ENCODE results near the gene TUBGCP3.

TUBGCP3 gene

DNA sequence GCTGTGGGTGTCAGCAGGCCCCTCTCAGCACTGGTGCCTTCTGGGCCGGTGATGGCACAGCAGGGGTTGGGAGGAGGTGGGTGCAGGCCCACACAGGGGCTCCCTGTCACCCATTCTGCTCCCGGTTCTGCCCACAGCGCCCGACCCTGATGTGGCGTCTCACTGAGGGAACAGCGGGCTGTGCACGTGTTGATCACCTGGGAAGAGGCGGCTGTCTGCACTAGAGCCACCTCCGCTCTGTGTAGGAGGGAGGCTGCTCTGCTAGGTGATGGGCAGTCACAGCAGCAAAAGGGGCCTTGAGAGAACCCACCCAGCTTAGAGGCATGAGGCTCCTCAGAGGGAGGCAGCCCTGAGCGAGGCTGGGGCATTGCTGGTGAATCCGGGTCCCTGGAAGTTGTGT, 39.2 kb upstream of the TUBGCP3 start:
- DNase-seq (ENCODE audit: low spot score), result no peak
- no peak for TF ChIP-seq CTCF (IDR thresholded peaks at IDR 0.05; ENCODE audit: extremely low read depth, missing control alignments)

- no peak for TF ChIP-seq CTCF (IDR thresholded peaks at IDR 0.05; ENCODE audit: extremely low read depth, missing control alignments)
- no peak for DNase-seq (ENCODE audit: low spot score)
Measured at GRCh38 chr13:112626761-112627160, 38.8 kb upstream of the TUBGCP3 start.

DNA sequence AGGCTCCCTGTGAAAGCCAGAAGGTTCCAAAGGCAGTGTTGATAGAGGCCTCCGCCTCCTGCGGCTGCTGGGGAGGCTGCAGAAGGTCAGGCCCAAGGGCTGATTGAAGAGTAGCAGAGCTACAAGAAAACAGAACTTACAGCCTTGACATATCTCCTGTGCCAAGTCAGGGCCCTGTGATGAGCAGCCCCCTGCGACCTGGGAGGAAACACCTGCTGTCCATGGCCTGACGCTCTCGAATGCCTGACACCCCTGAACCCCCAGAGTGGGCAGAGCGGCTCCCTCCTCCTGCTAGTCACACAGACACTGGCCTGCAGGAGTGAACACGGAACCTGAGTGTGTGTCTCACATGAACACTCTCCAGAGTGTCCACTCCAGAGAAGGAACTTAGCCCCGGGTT, 38.2 kb upstream of the TUBGCP3 start:
- DNase-seq (ENCODE audit: low spot score), result no peak
- TF ChIP-seq CTCF (IDR thresholded peaks at IDR 0.05; ENCODE audit: extremely low read depth, missing control alignments), result no peak

- no peak for DNase-seq (ENCODE audit: low spot score)
- no peak for TF ChIP-seq CTCF (IDR thresholded peaks at IDR 0.05; ENCODE audit: extremely low read depth, missing control alignments)
Measured at GRCh38 chr13:112625698-112626097, 37.7 kb upstream of the TUBGCP3 start.

DNA sequence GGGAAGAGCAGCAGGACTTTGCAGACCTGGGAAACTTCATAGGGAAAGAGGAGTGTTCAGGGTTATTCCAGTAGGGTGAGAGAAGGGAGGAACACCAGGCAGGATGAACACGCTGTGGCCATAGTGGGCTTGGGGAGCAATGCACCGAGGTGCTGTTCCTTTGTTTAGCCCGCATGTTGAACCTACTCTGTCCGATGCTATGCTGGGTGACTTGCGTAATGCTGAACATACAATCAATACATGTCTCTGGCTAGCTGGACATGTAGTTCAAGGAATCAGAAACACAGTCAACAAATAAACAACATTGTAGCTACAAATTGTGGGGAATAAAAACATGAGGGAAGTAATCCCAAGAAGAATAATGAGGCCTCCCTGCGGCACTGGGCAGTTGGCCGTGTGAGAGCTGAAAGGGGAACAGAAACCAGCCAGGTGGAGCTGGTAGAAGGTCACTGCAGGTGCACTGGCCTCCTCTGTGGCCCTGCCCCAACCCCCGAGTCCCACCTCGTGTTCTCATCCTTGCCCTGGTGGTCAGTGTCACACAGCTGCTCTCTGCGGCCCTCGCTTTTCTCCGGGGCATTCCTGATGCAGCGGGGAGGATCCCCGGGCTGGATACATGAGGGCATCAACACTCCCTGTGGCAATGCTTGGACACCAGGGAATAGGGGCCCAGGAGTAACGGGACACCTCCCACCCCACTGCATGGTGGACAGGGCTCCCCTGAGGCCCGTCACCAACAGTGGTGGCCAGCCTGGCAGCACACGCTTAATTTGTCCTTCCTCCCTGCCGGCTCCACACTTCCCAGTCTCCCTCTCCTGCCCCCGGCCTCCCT, 36.9 kb upstream of the TUBGCP3 start:
- no peak for TF ChIP-seq CTCF (IDR thresholded peaks at IDR 0.05; ENCODE audit: extremely low read depth, missing control alignments)
- no peak for DNase-seq (ENCODE audit: low spot score)

- no peak for DNase-seq (ENCODE audit: low spot score)
- no peak for TF ChIP-seq CTCF (IDR thresholded peaks at IDR 0.05; ENCODE audit: extremely low read depth, missing control alignments)
Measured at GRCh38 chr13:112624040-112624439, 36.1 kb upstream of the TUBGCP3 start.

- DNase-seq (ENCODE audit: low spot score), result no peak
- no peak for TF ChIP-seq CTCF (IDR thresholded peaks at IDR 0.05; ENCODE audit: extremely low read depth, missing control alignments)
Measured at GRCh38 chr13:112623051-112623711, 35.2 kb upstream of the TUBGCP3 start.
